Ovary (tissue), 9 donors: ENCODE results near the gene CFAP58. TPM values are rescaled to one million over a fixed set of nuclear protein-coding genes. Genes with fewer than 3 reads are reported as not detected.

Source experiments
- DNase-seq, 5 donors: peaks; one replicate each; pipeline ENCODE4 v3.0.0-alpha.2; 2019 to 2020
- H3K27ac ChIP-seq, 2 donors: fragments of 200-600 bp; one replicate each; pipeline versions ENCODE4 v1.5.1 to v1.8.0; 2019 to 2022
- H3K27me3 ChIP-seq: fragments of 200-600 bp; one replicate; pipeline ENCODE4 v1.8.0; 2022
- H3K36me3 ChIP-seq: fragments of 200-600 bp; sonication (generic); one replicate; pipeline ENCODE4 v1.5.1; 2019
- H3K4me1 ChIP-seq: one replicate; pipeline ENCODE4 v1.8.1; 2013; ENCODE audit warnings: mild to moderate bottlenecking, moderate library complexity; ENCODE audit not compliant: insufficient read depth
- H3K4me3 ChIP-seq: fragments of 200-600 bp; sonication (generic); one replicate; pipeline ENCODE4 v1.5.1; 2017
- H3K9me3 ChIP-seq, 2 donors: fragments of 200-600 bp in 1 of 2; sonication (generic) in 1 of 2; one replicate each; pipeline versions ENCODE4 v1.5.1 to v1.8.1; 2013 to 2019; ENCODE audit warnings: mild to moderate bottlenecking in 1 of 2, moderate library complexity in 1 of 2
- EP300 ChIP-seq: sonication (generic); formaldehyde crosslinking; IDR thresholded peaks from one replicate; pipeline ENCODE4 v1.6.1; 2017; ENCODE audit warnings: antibody characterized with exemption
- POLR2A ChIP-seq: fragments of 450-650 bp; IDR thresholded peaks from one replicate; pipeline ENCODE4 v1.6.1; 2017; ENCODE audit warnings: antibody characterized with exemption, mild to moderate bottlenecking, moderate library complexity
- WGBS, 3 donors: extraction: QIAGEN DNeasy Blood & Tissue Kit in 1 of 3; methylation state at CpG; one replicate each; pipeline versions ENCODE4 v1.1.5 to v1.1.7; 2013 to 2017; 5-methylcytosine and 5-hydroxymethylcytosine counted together
- intact Hi-C, 4 donors: fragments of 100-400 bp; cut with DNase I; formaldehyde crosslinking; loops; one replicate each; pipeline versions ENCODE4 v1.11.0 to v1.15.1; 2022 to 2023
- polyA plus RNA-seq, 2 donors: library from polyadenylated mRNA; stranded (reverse); fragments of 200-250 nt in 1 of 2; fragments of 350-450 nt in 1 of 2; fragmentation: Illumina TruSeq in 1 of 2; extraction: RNeasy Lipid Tissue Mini Kit (QIAGEN cat#74804) in 1 of 2; gene quantifications; one replicate each; pipeline ENCODE4 v1.2.3, GENCODE V29; 2013 to 2014
- total RNA-seq, 7 donors: library from RNA; depleted of rRNA in 2 of 7; stranded (reverse); fragments of >200 nt in 2 of 7; fragmentation: NEBNext Ultra II Directional in 3 of 7; extraction: Animal tissue kit (Norgen Biotek cat#: 25700) in 3 of 7; gene quantifications; one replicate each; pipeline versions ENCODE4 v1.1.0 to v1.2.4, GENCODE V29; 2016 to 2023
- TF ChIP-seq, protein P1 (sequence below), 3 donors: fragments of 450-650 bp in 2 of 3; fragments of 200-600 bp in 1 of 3; IDR thresholded peaks; one replicate each; pipeline versions ENCODE4 v1.5.1 to v1.8.0; 2016 to 2022; ENCODE audit warnings: antibody characterized with exemption in 3 of 3, mild to moderate bottlenecking in 1 of 3
- donor health status: DM: no; HTN: no; CAD: no; lungs with moderate emphysema.
- donor health status: DM: no; HTN: no; CAD: no.
- donor health status: Bipolar disorder and iron deficiency.
- donor health status: DM: yes; HTN: yes; CAD: no.
- donor health status: DM: no; HTN: no; CAD: no.
- donor health status: DM: yes; HTN: yes; CAD: no.

CFAP58 gene
- total and polyA plus RNA-seq, 9 donors: 0.17 to 7.9 (median 0.60) TPM

DNA sequence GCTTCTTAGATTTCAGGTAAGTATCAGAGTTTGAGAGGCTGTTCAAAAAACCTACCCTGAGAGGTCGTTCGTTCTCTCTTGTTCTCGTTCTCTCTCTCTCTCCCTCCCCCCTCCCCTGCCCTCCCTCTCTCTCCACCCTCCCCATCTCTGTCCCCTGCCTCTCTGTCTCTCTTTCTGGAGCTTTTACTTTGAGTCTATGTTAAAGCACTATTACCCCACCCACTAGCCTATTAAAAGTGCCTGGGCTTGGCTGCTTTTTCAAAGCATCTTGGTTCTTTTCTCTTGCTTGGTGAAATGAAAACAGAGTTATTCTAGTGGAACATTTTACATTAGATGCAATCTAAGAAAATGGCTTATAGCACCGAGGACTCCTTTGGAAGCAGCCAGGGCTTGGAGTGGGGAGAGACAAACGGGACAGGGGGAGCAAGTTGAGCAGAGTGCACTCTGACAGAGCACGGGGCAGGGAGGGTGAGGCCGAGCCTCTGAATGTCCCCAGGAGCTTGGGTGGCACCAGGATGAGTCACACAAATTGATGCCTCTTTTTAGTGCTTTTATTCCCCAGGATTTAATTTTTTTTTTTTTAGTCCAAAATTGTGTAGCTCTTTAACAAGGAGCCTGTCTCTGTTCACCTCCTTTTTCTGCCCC, 134.3 kb downstream of the CFAP58 start:
- Histone ChIP-seq H3K4me1 (no peaks in the 10 kb centered on the region), H3K9me3 (no peaks in the 10 kb centered on the region), H3K4me3 (no peak overlapping the region), H3K27me3 (no peaks in the 10 kb centered on the region), H3K36me3 (no peaks in the 10 kb centered on the region), H3K27ac (no peak overlapping the region)
- DNase-seq: no peak
- WGBS, 3 donors: 40 to 52% (median 45%) methylated on average over 7 of the region's 7 CpGs
- intact Hi-C loops: no loop called here
- no peak for TF ChIP-seq EP300

DNA sequence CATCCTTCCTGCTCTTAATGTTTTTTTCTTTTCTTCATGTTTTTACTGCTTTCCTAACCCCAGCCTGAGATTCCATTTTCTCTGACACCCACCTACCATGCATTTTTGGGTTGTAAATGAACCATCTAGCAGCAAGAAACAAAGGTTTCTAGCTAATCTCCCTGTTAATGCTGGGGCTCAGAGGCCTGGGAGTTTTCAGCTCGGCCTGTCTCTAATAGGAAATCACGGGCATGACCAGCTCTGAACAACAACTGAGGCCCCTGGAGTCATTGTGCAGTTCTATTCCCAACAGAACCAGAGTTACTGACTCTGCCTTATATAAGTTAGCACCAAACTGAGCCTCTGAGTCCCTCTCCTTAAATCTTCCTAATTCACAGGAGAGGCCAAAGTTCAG, 134.8 kb downstream of the CFAP58 start:
- Histone ChIP-seq H3K4me1 (no peaks in the 10 kb centered on the region), H3K36me3 (no peaks in the 10 kb centered on the region), H3K4me3 (no peak overlapping the region), H3K9me3 (no peaks in the 10 kb centered on the region), H3K27ac (no peak overlapping the region), H3K27me3 (no peaks in the 10 kb centered on the region)
- TF ChIP-seq POLR2A (no peak), EP300 (no peak)
- TF ChIP-seq, protein P1, sequence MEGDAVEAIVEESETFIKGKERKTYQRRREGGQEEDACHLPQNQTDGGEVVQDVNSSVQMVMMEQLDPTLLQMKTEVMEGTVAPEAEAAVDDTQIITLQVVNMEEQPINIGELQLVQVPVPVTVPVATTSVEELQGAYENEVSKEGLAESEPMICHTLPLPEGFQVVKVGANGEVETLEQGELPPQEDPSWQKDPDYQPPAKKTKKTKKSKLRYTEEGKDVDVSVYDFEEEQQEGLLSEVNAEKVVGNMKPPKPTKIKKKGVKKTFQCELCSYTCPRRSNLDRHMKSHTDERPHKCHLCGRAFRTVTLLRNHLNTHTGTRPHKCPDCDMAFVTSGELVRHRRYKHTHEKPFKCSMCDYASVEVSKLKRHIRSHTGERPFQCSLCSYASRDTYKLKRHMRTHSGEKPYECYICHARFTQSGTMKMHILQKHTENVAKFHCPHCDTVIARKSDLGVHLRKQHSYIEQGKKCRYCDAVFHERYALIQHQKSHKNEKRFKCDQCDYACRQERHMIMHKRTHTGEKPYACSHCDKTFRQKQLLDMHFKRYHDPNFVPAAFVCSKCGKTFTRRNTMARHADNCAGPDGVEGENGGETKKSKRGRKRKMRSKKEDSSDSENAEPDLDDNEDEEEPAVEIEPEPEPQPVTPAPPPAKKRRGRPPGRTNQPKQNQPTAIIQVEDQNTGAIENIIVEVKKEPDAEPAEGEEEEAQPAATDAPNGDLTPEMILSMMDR (IDR thresholded peaks at IDR 0.05): no peak
- no peak for DNase-seq
- intact Hi-C loops: no loop called here
- 78 to 87% (median 78%) methylated on average over 2 of the region's 2 CpGs for WGBS, 3 donors

DNA sequence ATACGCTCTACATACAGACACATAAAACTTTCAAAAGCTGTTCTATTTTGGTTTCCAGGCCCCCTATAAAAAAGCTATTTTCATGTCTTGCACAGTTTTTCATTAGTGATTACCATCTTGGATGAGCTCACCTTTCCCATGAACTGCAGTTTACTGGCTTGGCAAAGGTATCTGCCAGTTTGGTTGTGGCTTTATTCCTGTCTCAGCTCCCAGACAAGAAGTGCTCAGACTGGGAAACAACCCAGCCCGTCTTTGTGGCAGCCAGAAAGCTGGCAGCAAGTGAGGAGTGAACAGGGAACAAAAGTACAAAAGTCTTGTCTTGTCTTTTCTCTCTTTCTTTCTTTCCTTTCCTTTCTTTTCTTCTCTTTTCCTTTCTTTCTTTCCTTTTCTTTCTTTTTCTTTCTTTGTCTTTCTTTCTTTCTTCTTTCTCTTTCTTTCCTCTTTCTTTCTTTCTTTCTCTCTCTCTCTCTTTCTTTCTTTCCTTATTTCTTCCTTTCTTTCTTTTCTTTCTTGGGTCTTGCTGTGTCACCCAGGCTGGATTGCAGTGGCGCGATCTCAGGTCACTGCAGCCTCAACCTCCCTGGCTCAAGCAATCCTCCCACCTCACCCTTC, 138.8 kb downstream of the CFAP58 start:
- intact Hi-C loops: no loop called here
- DNase-seq: no peak
- Histone ChIP-seq H3K27me3 (no peaks in the 10 kb centered on the region), H3K9me3 (no peaks in the 10 kb centered on the region), H3K27ac (no peak overlapping the region), H3K36me3 (no peaks in the 10 kb centered on the region), H3K4me1 (no peaks in the 10 kb centered on the region), H3K4me3 (no peak overlapping the region)
- WGBS, 3 donors: 71 to 77% (median 74%) methylated on average over 4 of the region's 4 CpGs
- TF ChIP-seq, protein P1 (IDR thresholded peaks at IDR 0.05): no peak
- no peak for TF ChIP-seq POLR2A
- TF ChIP-seq EP300: no peak

DNA sequence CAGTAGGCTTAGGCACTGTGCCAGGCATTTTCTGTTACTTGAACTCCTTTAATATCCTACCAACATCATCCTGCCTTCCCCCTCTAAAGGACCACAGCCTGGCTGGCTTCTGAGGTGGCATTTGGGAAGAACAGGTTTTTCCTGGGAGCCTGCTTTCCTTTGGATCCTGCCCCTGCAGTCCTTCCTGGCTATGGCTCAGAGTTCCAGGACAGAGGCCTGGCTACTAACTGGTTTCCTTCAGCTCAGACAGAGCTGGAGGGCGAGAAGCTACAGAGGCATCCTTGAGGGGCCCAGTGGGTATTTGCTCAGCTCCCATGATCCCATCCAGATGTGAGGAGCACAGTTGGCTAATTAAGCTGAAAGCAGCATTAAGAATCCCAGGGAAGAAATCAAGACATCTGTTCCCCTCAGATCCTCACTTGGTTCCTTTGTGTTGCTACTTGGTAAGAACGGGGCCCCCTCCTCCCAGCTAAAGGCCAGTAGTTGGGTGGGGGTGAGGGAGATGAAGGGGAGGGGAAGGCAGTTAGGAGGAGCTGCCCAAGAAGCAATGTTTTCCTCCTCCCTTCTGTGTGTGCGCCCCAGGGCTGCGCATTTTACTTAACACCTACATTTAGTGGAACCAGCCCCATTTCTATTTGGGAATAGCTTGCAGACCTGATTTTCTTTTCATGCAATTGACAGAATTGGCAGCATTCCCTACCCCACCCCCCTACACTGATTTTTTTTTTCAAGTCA, 144.9 kb downstream of the CFAP58 start:
- Histone ChIP-seq H3K9me3 (no peaks in the 10 kb centered on the region), H3K27me3 (no peaks in the 10 kb centered on the region), H3K4me3 (no peak overlapping the region), H3K4me1 (no peaks in the 10 kb centered on the region), H3K36me3 (no peaks in the 10 kb centered on the region), H3K27ac (no peak overlapping the region)
- TF ChIP-seq EP300 (no peak), POLR2A (no peak)
- TF ChIP-seq, protein P1 (IDR thresholded peaks at IDR 0.05): no peak
- DNase-seq: no peak
- intact Hi-C loops: no loop called here
- WGBS, 3 donors: 55 to 64% (median 64%) methylated on average over 4 of the region's 4 CpGs

DNA sequence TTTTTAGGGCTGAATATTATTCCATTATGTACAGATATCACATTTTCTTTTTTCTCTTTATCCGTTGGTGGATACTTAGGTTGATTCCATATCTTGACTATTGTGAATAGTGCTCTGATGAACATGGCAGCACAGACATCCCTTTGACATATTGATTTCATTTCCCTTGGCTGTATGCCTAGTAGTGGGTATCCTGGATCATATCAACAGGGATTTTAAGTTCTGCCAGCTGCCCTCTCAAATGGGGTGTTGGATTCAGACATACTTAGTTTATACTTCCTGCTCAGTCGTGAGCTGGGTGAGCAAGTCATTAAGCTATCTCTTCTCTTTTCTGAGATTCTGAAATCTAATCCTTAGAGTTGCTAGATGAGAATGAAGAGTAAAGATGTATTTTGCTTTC, 147.8 kb downstream of the CFAP58 start:
- intact Hi-C loops: no loop called here
- no peak for DNase-seq
- no peaks in the 10 kb centered on the region for H3K9me3 ChIP-seq
- 47 to 53% (median 52%) methylated on average over 2 of the region's 2 CpGs for WGBS, 3 donors
- TF ChIP-seq EP300: no peak
- TF ChIP-seq, protein P1 (IDR thresholded peaks at IDR 0.05): no peak
- no peak for TF ChIP-seq POLR2A
- no peak overlapping the region for H3K4me3 ChIP-seq
- no peaks in the 10 kb centered on the region for H3K4me1 ChIP-seq
- H3K36me3 ChIP-seq: no peaks in the 10 kb centered on the region
- H3K27ac ChIP-seq: no peak overlapping the region
- no peaks in the 10 kb centered on the region for H3K27me3 ChIP-seq
